ENCODE data around the gene NR1H2.
A peak's percentile ranks its signal among the peaks of the same experiment; 100 is the strongest.
"Not testable (repeated sequence)": the region's sequence is repeated elsewhere in the genome, so short reads cannot be mapped to it uniquely, and the experiment has no call there.

The NR1H2 gene

GRCh38 chr19:50329146-50329925 lies 46.9 kb upstream of the NR1H2 start, which contains the start of gene KCNC3:
Gene KCNC3, minus strand, starts transcription at chr19:50329377. Its CDS starts 295 bp downstream, at chr19:50329082.
- H3K36me3 ChIP-seq (ENCODE audit: control insufficient read depth, insufficient read depth, low read length), result peaks cover 2% of the 10 kb centered on the region; the same call in 1 of the 2 replicates
- no peak for TF ChIP-seq CTCF (IDR thresholded peaks at IDR 0.05; ENCODE audit: insufficient read depth, low read length, poor library complexity, severe bottlenecking)
- DNase-seq (ENCODE audit: extremely low read depth, insufficient read length), result peak; percentile 99
- no peaks in the 10 kb centered on the region; the same call in 1 of the 2 replicates for H3K27me3 ChIP-seq (replicated peaks; ENCODE audit: control insufficient read depth, insufficient read depth, low read length)
- peak within 1 kb of the TSS; percentile 67 for H3K4me3 ChIP-seq (replicated peaks; ENCODE audit: low read depth, low read length)

- DNase-seq (ENCODE audit: extremely low read depth, insufficient read length); H3K36me3 ChIP-seq (ENCODE audit: control insufficient read depth, insufficient read depth, low read length); H3K27me3 ChIP-seq (replicated peaks; ENCODE audit: control insufficient read depth, insufficient read depth, low read length): not testable (repeated sequence)
- peak overlapping the region; percentile 67 for H3K4me3 ChIP-seq (replicated peaks; ENCODE audit: low read depth, low read length)
Measured at GRCh38 chr19:50329926-50330294, 46.3 kb upstream of the NR1H2 start.

DNA sequence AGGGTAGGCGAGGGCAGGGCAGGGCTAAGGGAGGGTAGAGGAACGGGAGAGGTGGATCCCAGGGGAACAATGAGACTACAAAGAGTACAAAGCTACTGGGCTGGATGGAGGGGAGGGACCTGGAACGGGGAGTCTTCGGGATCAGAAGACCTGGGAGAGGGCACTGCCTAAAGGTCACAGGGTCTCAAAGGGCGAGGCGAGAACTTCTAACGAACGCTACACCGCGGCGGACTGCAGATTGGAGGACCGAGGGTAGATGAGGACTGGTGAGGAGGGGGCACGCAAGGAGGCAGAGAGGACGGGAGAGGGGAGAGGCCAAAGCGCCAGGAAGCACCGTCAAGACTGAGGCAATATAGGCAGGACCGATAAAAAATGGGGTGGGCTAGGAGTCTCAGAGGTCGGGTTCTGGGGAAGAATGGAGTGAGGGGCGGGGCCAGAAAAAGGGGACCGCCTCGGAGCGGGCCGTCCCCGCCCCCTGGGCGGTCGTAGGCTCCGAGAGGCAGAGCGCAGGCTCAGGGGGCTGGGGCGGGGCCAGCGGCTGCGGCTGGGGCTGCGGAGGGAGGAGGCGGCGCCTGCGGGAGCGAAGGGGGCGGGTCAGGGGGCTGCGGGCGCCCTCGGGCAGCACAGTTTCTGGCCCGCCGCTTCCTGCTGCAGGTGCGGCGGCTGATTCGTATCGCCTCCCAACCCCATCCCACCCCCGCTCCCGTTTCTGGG lies 45.7 kb upstream of the NR1H2 start:
- H3K36me3 ChIP-seq (ENCODE audit: control insufficient read depth, insufficient read depth, low read length), result peaks cover 7% of the 10 kb centered on the region
- TF ChIP-seq CTCF (IDR thresholded peaks at IDR 0.05; ENCODE audit: insufficient read depth, low read length, poor library complexity, severe bottlenecking), result no peak
- peak; percentile 92 for DNase-seq (ENCODE audit: extremely low read depth, insufficient read length)
- H3K4me3 ChIP-seq (replicated peaks; ENCODE audit: low read depth, low read length), result peak overlapping the region; percentile 67
- H3K27me3 ChIP-seq (replicated peaks; ENCODE audit: control insufficient read depth, insufficient read depth, low read length), result no peaks in the 10 kb centered on the region; the same call in 1 of the 2 replicates

GRCh38 chr19:50331221-50331993 lies 44.9 kb upstream of the NR1H2 start:
- TF ChIP-seq CTCF (IDR thresholded peaks at IDR 0.05; ENCODE audit: insufficient read depth, low read length, poor library complexity, severe bottlenecking), result no peak
- no peaks in the 10 kb centered on the region; the same call in 1 of the 2 replicates for H3K27me3 ChIP-seq (replicated peaks; ENCODE audit: control insufficient read depth, insufficient read depth, low read length)
- H3K36me3 ChIP-seq (ENCODE audit: control insufficient read depth, insufficient read depth, low read length), result peaks cover 8% of the 10 kb centered on the region
- no peak for DNase-seq (ENCODE audit: extremely low read depth, insufficient read length)
- H3K4me3 ChIP-seq (replicated peaks; ENCODE audit: low read depth, low read length), result peak overlapping the region; percentile 67

DNA sequence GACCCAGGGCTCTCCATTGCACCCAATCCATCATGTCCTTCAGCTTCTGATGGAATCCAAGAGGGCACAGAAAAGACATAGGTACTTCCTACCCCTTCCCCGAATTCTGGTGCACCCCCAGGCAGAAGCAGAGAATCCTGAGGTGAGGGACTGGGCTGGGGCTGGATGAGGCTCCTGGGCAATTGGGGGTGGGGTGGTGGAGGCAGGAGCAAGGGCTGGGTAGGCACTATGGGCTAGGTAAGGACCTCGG lies 44.3 kb upstream of the NR1H2 start:
- peak overlapping the region; percentile 67 for H3K4me3 ChIP-seq (replicated peaks; ENCODE audit: low read depth, low read length)
- TF ChIP-seq CTCF (IDR thresholded peaks at IDR 0.05; ENCODE audit: insufficient read depth, low read length, poor library complexity, severe bottlenecking), result no peak
- peak; percentile 38 for DNase-seq (ENCODE audit: extremely low read depth, insufficient read length)
- peaks cover 13% of the 10 kb centered on the region for H3K36me3 ChIP-seq (ENCODE audit: control insufficient read depth, insufficient read depth, low read length)
- H3K27me3 ChIP-seq (replicated peaks; ENCODE audit: control insufficient read depth, insufficient read depth, low read length), result no peaks in the 10 kb centered on the region; the same call in 1 of the 2 replicates

Measured in GM06990 (cell line).